SK-N-MC (cell line): Measurements from ENCODE around the gene ADGRG2.

ENCODE experiments used
- EZH2 ChIP-seq: fragments of 200-600 bp; sonication (generic); IDR thresholded peaks from one replicate; pipeline ENCODE4 v1.6.1; 2017; ENCODE audit warnings: antibody characterized with exemption
- POLR2AphosphoS5 ChIP-seq: IDR thresholded peaks from 2 replicates; pipeline ENCODE4 v1.6.1; 2012; ENCODE audit warnings: mild to moderate bottlenecking, low read depth, low read length, borderline replicate concordance

- TF ChIP-seq POLR2AphosphoS5 (no peak), EZH2 (no peak)
Observed at GRCh38 chrX:18951032-18951431, 171.2 kb downstream of the ADGRG2 start.
